Panc1 (cell line): ENCODE results near the gene LRMDA. TPM values are rescaled to one million over a fixed set of nuclear protein-coding genes. Genes with fewer than 3 reads are reported as not detected.

ENCODE experiments used
- ATAC-seq: fragments of 200-7000 bp; cut with Tn5 transposase; 2 replicates; pipeline ENCODE4 v1.9.1; 2020; ENCODE audit warnings: mild to moderate bottlenecking, moderate library complexity
- BruUV-seq: library from RNA; stranded (reverse); fragments of 400-500 nt; replicated peaks from 2 replicates; lab custom pipeline; 2021; lab: Mats Ljungman, UMichigan
- CTCF ChIA-PET: fragments of 300-600 bp; sonication (Branson Sonifier 250); formaldehyde crosslinking; loops from one replicate; lab custom pipeline; 2022; ENCODE audit warnings: antibody characterized with exemption; lab: Charles Lee
- POLR2A ChIA-PET: fragments of 300-600 bp; sonication (Branson Sonifier 250); formaldehyde crosslinking; loops from one replicate; lab custom pipeline; 2022; ENCODE audit warnings: antibody characterized with exemption; lab: Charles Lee
- DNase-seq: peaks from one replicate; pipeline ENCODE4 v3.0.0-alpha.2; 2010; ENCODE audit warnings: low read depth, low spot score
- H3K27ac ChIP-seq: 2 replicates; pipeline ENCODE4 v1.5.1; 2011; ENCODE audit warnings: mild to moderate bottlenecking, low read length, inconsistent platforms
- H3K27me3 ChIP-seq: fragments of 200-500 bp; sonication (Bioruptor generic); 2 replicates; pipeline ENCODE4 v1.6.0; 2014; ENCODE audit warnings: low read length, inconsistent platforms; ENCODE audit not compliant: control insufficient read depth, insufficient read depth
- H3K36me3 ChIP-seq: fragments of 200-500 bp; sonication (Bioruptor generic); 2 replicates; pipeline ENCODE4 v1.5.1; 2014; ENCODE audit warnings: inconsistent platforms, mild to moderate bottlenecking, low read length, moderate library complexity; ENCODE audit not compliant: control insufficient read depth, insufficient read depth
- H3K4me1 ChIP-seq: 2 replicates; pipeline ENCODE4 v1.5.1; 2011; ENCODE audit warnings: inconsistent platforms, mild to moderate bottlenecking, low read length, moderate library complexity; ENCODE audit not compliant: control insufficient read depth, insufficient read depth
- H3K4me3 ChIP-seq, 2 experiments: 2 replicates each; pipeline ENCODE4 v1.5.1; 2011 to 2012; ENCODE audit warnings: low read depth in 2 of 2, low read length in 2 of 2, mild to moderate bottlenecking in 2 of 2, inconsistent platforms in 1 of 2, moderate library complexity in 1 of 2
- H3K9me3 ChIP-seq: fragments of 200-500 bp; sonication (Bioruptor generic); 2 replicates; pipeline ENCODE4 v1.5.1; 2014; ENCODE audit warnings: low read depth, mild to moderate bottlenecking, inconsistent platforms, low read length, moderate library complexity; ENCODE audit not compliant: control insufficient read depth, insufficient read depth
- POLR2AphosphoS5 ChIP-seq: IDR thresholded peaks from 2 replicates; pipeline ENCODE4 v1.6.1; 2012; ENCODE audit warnings: mild to moderate bottlenecking, low read depth, low read length, moderate library complexity
- SIN3A ChIP-seq: IDR thresholded peaks from 2 replicates; pipeline ENCODE4 v1.6.1; 2012; ENCODE audit warnings: low read depth, mild to moderate bottlenecking, low read length, moderate library complexity, borderline replicate concordance; ENCODE audit not compliant: insufficient read depth
- TCF7L2 ChIP-seq: IDR thresholded peaks from 2 replicates; pipeline ENCODE4 v1.6.1; 2011; ENCODE audit warnings: mild to moderate bottlenecking, low read depth, low read length, inconsistent platforms
- in situ Hi-C: cut with HindIII; loops from 2 replicates; pipeline ENCODE4 v1.10.0; 2016; ENCODE audit warnings: low sequenced_read_pairs, low pct_unique_long_range_greater_than_20kb
- intact Hi-C: fragments of 100-400 bp; cut with micrococcal nuclease; formaldehyde crosslinking; loops from one replicate; pipeline ENCODE4 v1.10.0; 2022; ENCODE audit not compliant: unreplicated experiment
- total RNA-seq: library from RNA; stranded (reverse); gene quantifications from one replicate; pipeline ENCODE4 v1.2.1, GENCODE V29; 2021; ENCODE audit not compliant: unreplicated experiment
- TF ChIP-seq, protein P1 (sequence below): fragments of 450-650 bp; IDR thresholded peaks from 2 replicates; pipeline ENCODE4 v1.5.1; 2017; ENCODE audit warnings: mild to moderate bottlenecking
- TF ChIP-seq, protein P2 (sequence below), 2 experiments: IDR thresholded peaks; 2 replicates each; pipeline ENCODE4 v1.6.1; 2011 to 2012; ENCODE audit warnings: low read depth in 2 of 2, control low read depth in 1 of 2, low read length in 1 of 2, mild to moderate bottlenecking in 1 of 2, moderate library complexity in 1 of 2; ENCODE audit not compliant: insufficient read depth in 1 of 2

LRMDA gene
- total RNA-seq, 1 experiment from 2014 or later, result 1.2 TPM

- TF ChIP-seq, protein P1, sequence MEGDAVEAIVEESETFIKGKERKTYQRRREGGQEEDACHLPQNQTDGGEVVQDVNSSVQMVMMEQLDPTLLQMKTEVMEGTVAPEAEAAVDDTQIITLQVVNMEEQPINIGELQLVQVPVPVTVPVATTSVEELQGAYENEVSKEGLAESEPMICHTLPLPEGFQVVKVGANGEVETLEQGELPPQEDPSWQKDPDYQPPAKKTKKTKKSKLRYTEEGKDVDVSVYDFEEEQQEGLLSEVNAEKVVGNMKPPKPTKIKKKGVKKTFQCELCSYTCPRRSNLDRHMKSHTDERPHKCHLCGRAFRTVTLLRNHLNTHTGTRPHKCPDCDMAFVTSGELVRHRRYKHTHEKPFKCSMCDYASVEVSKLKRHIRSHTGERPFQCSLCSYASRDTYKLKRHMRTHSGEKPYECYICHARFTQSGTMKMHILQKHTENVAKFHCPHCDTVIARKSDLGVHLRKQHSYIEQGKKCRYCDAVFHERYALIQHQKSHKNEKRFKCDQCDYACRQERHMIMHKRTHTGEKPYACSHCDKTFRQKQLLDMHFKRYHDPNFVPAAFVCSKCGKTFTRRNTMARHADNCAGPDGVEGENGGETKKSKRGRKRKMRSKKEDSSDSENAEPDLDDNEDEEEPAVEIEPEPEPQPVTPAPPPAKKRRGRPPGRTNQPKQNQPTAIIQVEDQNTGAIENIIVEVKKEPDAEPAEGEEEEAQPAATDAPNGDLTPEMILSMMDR, result no peak
- TF ChIP-seq POLR2AphosphoS5, result no peak
- no peak for TF ChIP-seq SIN3A
- TF ChIP-seq, protein P2, sequence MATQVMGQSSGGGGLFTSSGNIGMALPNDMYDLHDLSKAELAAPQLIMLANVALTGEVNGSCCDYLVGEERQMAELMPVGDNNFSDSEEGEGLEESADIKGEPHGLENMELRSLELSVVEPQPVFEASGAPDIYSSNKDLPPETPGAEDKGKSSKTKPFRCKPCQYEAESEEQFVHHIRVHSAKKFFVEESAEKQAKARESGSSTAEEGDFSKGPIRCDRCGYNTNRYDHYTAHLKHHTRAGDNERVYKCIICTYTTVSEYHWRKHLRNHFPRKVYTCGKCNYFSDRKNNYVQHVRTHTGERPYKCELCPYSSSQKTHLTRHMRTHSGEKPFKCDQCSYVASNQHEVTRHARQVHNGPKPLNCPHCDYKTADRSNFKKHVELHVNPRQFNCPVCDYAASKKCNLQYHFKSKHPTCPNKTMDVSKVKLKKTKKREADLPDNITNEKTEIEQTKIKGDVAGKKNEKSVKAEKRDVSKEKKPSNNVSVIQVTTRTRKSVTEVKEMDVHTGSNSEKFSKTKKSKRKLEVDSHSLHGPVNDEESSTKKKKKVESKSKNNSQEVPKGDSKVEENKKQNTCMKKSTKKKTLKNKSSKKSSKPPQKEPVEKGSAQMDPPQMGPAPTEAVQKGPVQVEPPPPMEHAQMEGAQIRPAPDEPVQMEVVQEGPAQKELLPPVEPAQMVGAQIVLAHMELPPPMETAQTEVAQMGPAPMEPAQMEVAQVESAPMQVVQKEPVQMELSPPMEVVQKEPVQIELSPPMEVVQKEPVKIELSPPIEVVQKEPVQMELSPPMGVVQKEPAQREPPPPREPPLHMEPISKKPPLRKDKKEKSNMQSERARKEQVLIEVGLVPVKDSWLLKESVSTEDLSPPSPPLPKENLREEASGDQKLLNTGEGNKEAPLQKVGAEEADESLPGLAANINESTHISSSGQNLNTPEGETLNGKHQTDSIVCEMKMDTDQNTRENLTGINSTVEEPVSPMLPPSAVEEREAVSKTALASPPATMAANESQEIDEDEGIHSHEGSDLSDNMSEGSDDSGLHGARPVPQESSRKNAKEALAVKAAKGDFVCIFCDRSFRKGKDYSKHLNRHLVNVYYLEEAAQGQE (IDR thresholded peaks at IDR 0.05; ENCODE audit: insufficient read depth in 1 of 2, low read depth in 2 of 2, low read length in 1 of 2), result no peak
- H3K4me3 ChIP-seq, result no peak overlapping the region
- ChIA-PET CTCF (no interaction called here), POLR2A (interaction anchor here (0.5 kb wide), 1 partner anchor 26 kb away, joined by 3 read pairs; no protein-coding TSS in a partner anchor)
- H3K9me3 ChIP-seq, result no peaks in the 10 kb centered on the region
- no peaks in the 10 kb centered on the region for H3K36me3 ChIP-seq
- H3K27ac ChIP-seq, result no peak overlapping the region
- peaks cover 6% of the 10 kb centered on the region; the same call in 1 of the 2 replicates for H3K27me3 ChIP-seq
- H3K4me1 ChIP-seq, result no peaks in the 10 kb centered on the region
- no peak for ATAC-seq
- intact Hi-C loops, result no loop called here
- in situ Hi-C loops, result no loop called here
- BruUV-seq, result no TSS peak
- DNase-seq, result no peak
Observed at GRCh38 chr10:75450075-75450445, 18.6 kb downstream of the LRMDA start.

- POLR2A ChIA-PET, result no interaction called here
- BruUV-seq, result no TSS peak
- intact Hi-C loops, result no loop called here
- in situ Hi-C loops, result no loop called here
- no peak for ATAC-seq
- H3K36me3 ChIP-seq, result no peaks in the 10 kb centered on the region
- no peak overlapping the region for H3K27ac ChIP-seq
- no peaks in the 10 kb centered on the region for H3K9me3 ChIP-seq
- no peak for DNase-seq
- H3K4me1 ChIP-seq, result no peaks in the 10 kb centered on the region
- TF ChIP-seq SIN3A (no peak), TCF7L2 (no peak), POLR2AphosphoS5 (no peak)
- TF ChIP-seq, protein P2 (IDR thresholded peaks at IDR 0.05; ENCODE audit: insufficient read depth in 1 of 2, low read depth in 2 of 2, low read length in 1 of 2), result no peak
- TF ChIP-seq, protein P1, result no peak
- H3K27me3 ChIP-seq, result peaks cover 6% of the 10 kb centered on the region; the same call in 1 of the 2 replicates
- CTCF ChIA-PET, result interaction anchor here (0.7 kb wide), 1 partner anchor 1178 kb away, joined by 3 read pairs; no protein-coding TSS in a partner anchor
- H3K4me3 ChIP-seq, result no peak overlapping the region
Observed at GRCh38 chr10:75450644-75451640, 19.5 kb downstream of the LRMDA start.
